ENCODE data around the gene GRIN3B. TPM values are rescaled to one million over a fixed set of nuclear protein-coding genes. Genes with fewer than 3 reads are reported as not detected.

Gene GRIN3B
- total RNA-seq, 2 donors from 2014 or later = 0.26 TPM; not detected in 1

DNA sequence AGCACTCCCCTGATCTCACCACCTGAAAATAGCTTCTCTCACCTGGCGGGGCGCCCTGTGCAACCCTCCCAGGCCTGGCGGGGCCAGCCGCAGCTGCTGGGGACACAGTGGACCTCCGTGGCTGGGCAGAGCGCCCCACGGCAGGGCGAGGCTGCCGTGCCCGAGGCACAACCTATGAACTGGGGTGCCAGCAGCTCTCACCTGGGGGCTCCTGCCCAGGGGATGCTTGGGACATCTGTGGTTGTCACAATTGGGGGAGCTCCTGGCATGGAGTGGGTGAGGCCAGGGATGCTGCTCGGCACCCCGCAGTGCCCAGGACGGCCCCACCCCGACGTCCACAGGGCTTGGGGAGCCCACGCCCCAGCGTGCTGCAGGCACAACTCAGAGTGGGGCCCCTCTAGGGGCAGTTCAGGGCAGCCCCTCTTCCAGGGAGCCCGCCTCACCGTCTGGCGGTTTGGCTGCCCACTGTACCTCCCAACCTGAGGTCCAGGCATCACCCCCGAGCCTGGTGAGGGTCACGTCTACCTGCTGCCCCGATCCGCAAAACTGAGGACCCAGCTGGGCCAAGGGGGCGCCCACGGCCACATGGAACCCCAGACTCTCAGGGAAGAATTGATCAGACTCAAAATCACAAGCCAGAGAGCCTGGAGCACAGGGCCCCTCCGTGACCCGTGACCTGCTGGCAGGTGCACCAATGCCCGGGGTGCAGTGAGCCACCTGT lies 15.0 kb downstream of the GRIN3B start:
- DNase-seq = no peak
- ATAC-seq = no peak
- TF ChIP-seq POLR2A (IDR thresholded peaks at IDR 0.05) = no peak
- TF ChIP-seq, protein P1, sequence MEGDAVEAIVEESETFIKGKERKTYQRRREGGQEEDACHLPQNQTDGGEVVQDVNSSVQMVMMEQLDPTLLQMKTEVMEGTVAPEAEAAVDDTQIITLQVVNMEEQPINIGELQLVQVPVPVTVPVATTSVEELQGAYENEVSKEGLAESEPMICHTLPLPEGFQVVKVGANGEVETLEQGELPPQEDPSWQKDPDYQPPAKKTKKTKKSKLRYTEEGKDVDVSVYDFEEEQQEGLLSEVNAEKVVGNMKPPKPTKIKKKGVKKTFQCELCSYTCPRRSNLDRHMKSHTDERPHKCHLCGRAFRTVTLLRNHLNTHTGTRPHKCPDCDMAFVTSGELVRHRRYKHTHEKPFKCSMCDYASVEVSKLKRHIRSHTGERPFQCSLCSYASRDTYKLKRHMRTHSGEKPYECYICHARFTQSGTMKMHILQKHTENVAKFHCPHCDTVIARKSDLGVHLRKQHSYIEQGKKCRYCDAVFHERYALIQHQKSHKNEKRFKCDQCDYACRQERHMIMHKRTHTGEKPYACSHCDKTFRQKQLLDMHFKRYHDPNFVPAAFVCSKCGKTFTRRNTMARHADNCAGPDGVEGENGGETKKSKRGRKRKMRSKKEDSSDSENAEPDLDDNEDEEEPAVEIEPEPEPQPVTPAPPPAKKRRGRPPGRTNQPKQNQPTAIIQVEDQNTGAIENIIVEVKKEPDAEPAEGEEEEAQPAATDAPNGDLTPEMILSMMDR (IDR thresholded peaks at IDR 0.05) = no peak
- H3K4me3 ChIP-seq = no peak overlapping the region
- peaks cover 3 to 19% of the 10 kb centered on the region in 2 donors for H3K36me3 ChIP-seq (replicated peaks in 1 of 2; ENCODE audit: insufficient read depth in 1 of 2, low read depth in 2 of 2)
- intact Hi-C loops (cut with DNase I) = no loop called here
- no peaks in the 10 kb centered on the region for H3K9me3 ChIP-seq
- H3K27ac ChIP-seq = no peak overlapping the region
- H3K27me3 ChIP-seq = no peaks in the 10 kb centered on the region
- 79 to 83% methylated on average over 7 to 28 of the region's 29 CpGs for WGBS, 2 donors
- peaks cover 54% of the 10 kb centered on the region for H3K4me1 ChIP-seq

DNA sequence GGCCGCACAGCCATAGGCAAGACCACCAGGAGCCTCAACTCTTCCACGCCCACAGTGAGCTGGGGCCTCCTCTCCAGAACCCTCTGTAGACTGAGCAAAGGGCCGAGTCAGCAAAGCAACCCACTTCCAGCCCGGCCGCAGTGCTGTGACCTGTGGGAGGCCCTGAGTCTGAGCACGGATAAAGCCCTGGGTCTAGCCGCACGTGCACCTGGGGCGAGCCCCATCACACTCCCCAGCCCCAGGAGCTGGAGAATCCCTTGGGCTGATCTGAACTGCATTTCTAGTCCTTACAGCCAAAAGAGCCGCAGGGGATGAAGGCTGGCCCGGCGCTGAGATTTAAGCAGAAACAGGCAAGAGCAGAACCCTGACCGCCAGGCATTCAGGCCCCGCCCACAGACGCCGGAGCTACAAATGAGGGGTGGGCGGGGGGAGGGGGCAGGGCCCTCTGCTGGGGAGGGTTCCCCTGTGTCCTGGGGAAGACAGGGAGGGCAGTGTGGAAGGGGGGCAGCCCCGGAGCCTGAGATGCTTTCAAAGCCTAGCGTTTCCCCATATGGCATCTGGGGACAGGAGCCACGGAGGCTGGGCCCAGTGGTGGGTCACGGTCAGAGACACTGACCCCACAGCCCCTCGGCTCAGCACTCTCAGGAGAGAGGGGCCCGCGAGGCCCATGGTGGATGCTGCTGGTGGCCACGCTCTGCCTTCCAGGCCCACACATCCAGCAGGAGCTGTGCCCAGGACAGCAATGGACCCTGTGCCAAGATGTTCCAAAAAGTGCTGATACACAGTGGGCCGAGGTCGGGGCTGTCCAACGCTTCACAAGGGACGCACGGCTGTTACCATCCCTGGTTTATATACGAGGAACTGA lies 15.8 kb downstream of the GRIN3B start:
- no peak for DNase-seq
- peak overlapping the region in 1 of 4 donors; percentile 69 for H3K27ac ChIP-seq
- no peak for TF ChIP-seq POLR2A (IDR thresholded peaks at IDR 0.05)
- TF ChIP-seq, protein P1 (IDR thresholded peaks at IDR 0.05) = no peak
- no peaks in the 10 kb centered on the region for H3K9me3 ChIP-seq
- H3K4me1 ChIP-seq = peaks cover 54% of the 10 kb centered on the region
- H3K27me3 ChIP-seq = no peaks in the 10 kb centered on the region
- no peak for ATAC-seq
- H3K36me3 ChIP-seq (replicated peaks in 1 of 2; ENCODE audit: insufficient read depth in 1 of 2, low read depth in 2 of 2) = peaks cover 0 to 12% of the 10 kb centered on the region in 2 donors
- WGBS, 2 donors = 59 to 65% methylated on average over 10 to 31 of the region's 31 CpGs
- no peak overlapping the region for H3K4me3 ChIP-seq
- intact Hi-C loops (cut with DNase I) = no loop called here

DNA sequence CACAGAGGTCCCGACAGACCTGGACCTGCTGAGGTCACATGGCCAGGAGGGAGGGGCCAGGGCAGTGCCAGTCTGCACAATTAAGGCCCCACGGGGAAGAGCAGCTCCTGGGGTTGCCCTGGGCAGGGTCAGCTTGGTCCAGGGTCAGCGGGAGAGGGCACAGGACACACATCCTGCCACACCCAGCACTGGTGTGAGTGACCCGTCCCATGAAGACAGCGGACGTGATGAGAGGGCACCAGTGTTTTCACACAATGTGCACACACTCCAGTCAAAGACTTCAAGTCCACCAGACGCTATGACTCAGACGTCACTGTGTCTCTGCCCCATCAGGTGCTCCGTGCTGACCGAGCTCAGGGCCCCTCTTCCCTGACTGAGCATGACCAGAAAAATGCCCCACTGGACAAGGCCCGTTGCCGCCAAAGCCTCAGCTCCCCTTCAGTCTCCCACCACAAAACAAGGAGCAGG lies 16.5 kb downstream of the GRIN3B start:
- H3K36me3 ChIP-seq (replicated peaks in 1 of 2; ENCODE audit: insufficient read depth in 1 of 2, low read depth in 2 of 2) = peaks cover 0 to 9% of the 10 kb centered on the region in 2 donors
- intact Hi-C loops (cut with DNase I) = no loop called here
- H3K4me1 ChIP-seq = peaks cover 56% of the 10 kb centered on the region
- peak overlapping the region in 3 of 4 donors; percentile 48 to 69 (median 50) for H3K27ac ChIP-seq
- WGBS, 2 donors = 32 to 40% methylated on average over 3 to 12 of the region's 12 CpGs
- H3K4me3 ChIP-seq = no peak overlapping the region
- no peak for TF ChIP-seq POLR2A (IDR thresholded peaks at IDR 0.05)
- TF ChIP-seq, protein P1 (IDR thresholded peaks at IDR 0.05) = no peak
- peak in 1 of 4 donors; percentile 58 for DNase-seq
- H3K9me3 ChIP-seq = no peaks in the 10 kb centered on the region
- no peak for ATAC-seq
- no peaks in the 10 kb centered on the region for H3K27me3 ChIP-seq

DNA sequence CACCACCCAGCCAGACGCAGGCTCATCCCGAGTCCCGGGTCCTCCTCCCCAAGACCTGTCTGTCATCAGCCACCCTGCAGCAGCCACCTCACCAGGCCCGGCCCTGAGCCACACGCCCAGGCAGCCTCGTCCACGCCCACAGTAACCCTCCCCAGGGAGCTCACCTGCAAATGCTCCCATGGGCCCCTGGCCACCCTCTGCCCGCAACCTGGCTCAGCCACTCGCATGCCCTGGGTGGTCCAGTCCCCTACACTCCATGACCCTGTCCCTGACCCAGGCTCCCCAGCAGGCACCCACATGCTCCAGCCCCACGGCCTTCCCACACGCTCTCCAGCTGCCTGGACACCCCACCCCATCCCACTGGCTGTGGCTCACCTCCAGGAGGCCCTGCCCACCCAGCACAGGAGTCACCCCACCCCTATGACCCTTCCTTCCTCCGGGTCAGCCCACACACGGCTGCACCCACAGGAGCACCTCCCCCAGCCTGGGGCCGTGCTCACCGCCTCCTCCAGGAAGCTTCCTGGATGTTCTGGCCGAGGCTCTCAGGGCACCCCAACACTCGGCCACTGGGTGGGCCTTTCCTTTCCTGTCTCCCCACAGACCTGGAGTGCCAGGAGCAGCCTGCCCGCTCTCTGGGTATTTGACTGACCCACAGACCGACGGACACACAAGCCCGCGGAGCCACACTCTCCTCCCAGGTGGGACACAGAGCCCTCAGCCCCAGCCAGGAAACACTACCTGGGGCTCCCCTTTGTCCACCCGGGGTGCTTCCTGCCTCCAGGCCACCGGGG lies 17.1 kb downstream of the GRIN3B start:
- Histone ChIP-seq H3K4me1 (peaks cover 61% of the 10 kb centered on the region), H3K4me3 (no peak overlapping the region), H3K9me3 (no peaks in the 10 kb centered on the region), H3K36me3 (replicated peaks in 1 of 2; ENCODE audit: insufficient read depth in 1 of 2, low read depth in 2 of 2) (peaks cover 0 to 3% of the 10 kb centered on the region in 2 donors), H3K27me3 (no peaks in the 10 kb centered on the region), H3K27ac (peak overlapping the region; percentile 28 to 69 (median 49))
- peak; percentile 16 for ATAC-seq
- whole genome bisulfite sequencing, 2 donors = 36 to 46% methylated on average over 7 to 24 of the region's 24 CpGs
- intact Hi-C loops (cut with DNase I) = no loop called here
- TF ChIP-seq, protein P1 (IDR thresholded peaks at IDR 0.05) = no peak
- no peak for TF ChIP-seq POLR2A (IDR thresholded peaks at IDR 0.05)
- peak; percentile 63 to 81 (median 78) for DNase-seq
